Measurements from ENCODE around the gene SLC14A1. TPM values are rescaled to one million over a fixed set of nuclear protein-coding genes. Genes with fewer than 3 reads are reported as not detected.

The SLC14A1 gene
- total and polyA plus RNA-seq, 2 of the 4 experiments (the other 2 are of a cell fraction), result 20.5 to 31.9 TPM

DNA sequence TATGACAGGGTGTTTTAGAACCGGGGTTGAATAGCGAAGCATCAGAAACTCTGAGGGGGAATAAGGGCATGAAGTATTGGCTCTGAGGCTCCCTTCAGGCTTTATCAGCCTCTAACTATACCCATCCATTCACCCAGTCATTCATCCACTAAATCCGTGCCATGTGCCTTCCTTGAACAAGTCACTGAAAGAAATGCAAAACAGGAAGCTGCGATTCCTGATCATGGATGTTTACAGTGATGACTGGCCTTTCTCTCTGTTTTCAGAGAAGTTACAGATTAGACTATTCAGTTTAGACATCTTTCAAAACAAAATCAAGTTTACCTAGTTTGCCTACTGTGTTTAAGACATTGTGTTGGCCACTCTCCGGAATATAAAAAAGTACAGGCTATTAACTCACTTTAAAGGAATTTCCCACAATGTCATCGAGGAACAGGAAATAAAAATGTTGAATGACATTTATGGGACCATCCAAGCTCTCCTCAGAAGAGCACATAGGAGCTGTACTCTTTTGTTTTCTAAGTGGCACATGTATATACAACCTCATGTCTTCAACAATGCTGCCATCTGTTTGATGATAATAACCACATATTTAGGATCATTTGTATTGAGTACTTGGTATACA is 43.8 kb upstream of the SLC14A1 start:
- no peak overlapping the region for H3K56ac ChIP-seq (ENCODE audit: extremely low read depth, insufficient read depth, low read length)
- H3K36me3 ChIP-seq (ENCODE audit: control insufficient read depth, insufficient read depth, low read length), result no peaks in the 10 kb centered on the region
- DNase-seq (no peak), ATAC-seq (ENCODE audit: low read depth) (no peak)
- H3K9me3 ChIP-seq (ENCODE audit: control insufficient read depth, insufficient read depth, low read length), result no peaks in the 10 kb centered on the region
- no peak for TF ChIP-seq MAZ (IDR thresholded peaks at IDR 0.05; ENCODE audit: borderline replicate concordance, low read depth, low read length)
- CTCF ChIA-PET, result no interaction called here
- no peak overlapping the region for H2BK20ac ChIP-seq (ENCODE audit: low read depth, low read length)
- POLR2A ChIA-PET (ENCODE audit: unreplicated experiment), result no interaction called here
- H4K8ac ChIP-seq (ENCODE audit: low read depth in 2 of 2, low read length in 2 of 2), result no peak overlapping the region
- BruUV-seq (replicated peaks), result no TSS peak
- H3K4me1 ChIP-seq (ENCODE audit: control insufficient read depth, insufficient read depth, low read length), result peaks cover 10% of the 10 kb centered on the region
- no peak overlapping the region for H3K18ac ChIP-seq (ENCODE audit: low read depth, low read length)
- no peak overlapping the region for H3K9ac ChIP-seq (ENCODE audit: low read depth, low read length)
- peaks cover 1% of the 10 kb centered on the region; the same call in 1 of the 2 replicates for H3K27me3 ChIP-seq (ENCODE audit: control insufficient read depth, insufficient read depth, low read length)
- no peak overlapping the region for H3K4me3 ChIP-seq (ENCODE audit: insufficient read depth, low read depth, low read length)
- intact Hi-C loops (cut with micrococcal nuclease) (loop anchor here (5.0 kb wide), 1 partner anchor 292 kb away; no protein-coding TSS in a partner anchor), in situ Hi-C loops (cut with MboI; ENCODE audit: low sequenced_read_pairs) (no loop called here), dilution Hi-C loops (cut with HindIII; ENCODE audit: low sequenced_read_pairs, unreplicated experiment) (no loop called here)
- H3K23ac ChIP-seq (ENCODE audit: low read depth, low read length), result no peak overlapping the region
- H4K5ac ChIP-seq (ENCODE audit: low read depth, low read length), result no peak overlapping the region
- no peak overlapping the region for H2AFZ ChIP-seq (replicated peaks; ENCODE audit: low read length, poor library complexity)
- H3K27ac ChIP-seq (ENCODE audit: insufficient read depth, low read length), result no peak overlapping the region
- no peak overlapping the region for H3K4ac ChIP-seq (ENCODE audit: low read depth, low read length)
- H3K4me2 ChIP-seq (ENCODE audit: low read depth, low read length), result no peak overlapping the region
- no peak overlapping the region for H2BK120ac ChIP-seq (ENCODE audit: low read depth, low read length)
- H2AK5ac ChIP-seq (ENCODE audit: low read depth, low read length), result no peak overlapping the region
- H2BK15ac ChIP-seq (ENCODE audit: low read depth, low read length), result no peak overlapping the region
- H2AK9ac ChIP-seq (replicated peaks; ENCODE audit: low read depth, low read length, poor library complexity), result no peak overlapping the region
- H3K9me1 ChIP-seq (ENCODE audit: insufficient read depth, low read length), result peaks cover 3% of the 10 kb centered on the region; the same call in 1 of the 2 replicates
- H3K14ac ChIP-seq (replicated peaks; ENCODE audit: low read depth, low read length), result no peak overlapping the region
- H4K91ac ChIP-seq (ENCODE audit: insufficient read depth, low read depth, low read length), result no peak overlapping the region; the same call in 1 of the 2 replicates
- 85% methylated on average over 2 of the region's 6 CpGs; no CpG with 5 or more reads in 1 of the 2 experiments for WGBS, 2 experiments (ENCODE audit: extremely low coverage in 2 of 2, insufficient read length in 1 of 2)
- no peak overlapping the region for H2BK5ac ChIP-seq (ENCODE audit: low read depth, low read length, poor library complexity, severe bottlenecking)
- H4K20me1 ChIP-seq (ENCODE audit: insufficient read depth, low read length), result no peaks in the 10 kb centered on the region
- H3K79me1 ChIP-seq (ENCODE audit: low read depth in 1 of 2, low read length in 2 of 2), result no peaks in the 10 kb centered on the region
